Astrocyte (in vitro differentiated cells and primary cell): ENCODE data around the gene DYSF.

Experiments
- CTCF ChIP-seq: IDR thresholded peaks from 2 replicates; pipeline ENCODE4 v1.5.1; 2011; ENCODE audit warnings: low read depth, mild to moderate bottlenecking, inconsistent platforms, low read length, moderate library complexity; ENCODE audit not compliant: insufficient read depth
- EZH2 ChIP-seq: IDR thresholded peaks from 2 replicates; pipeline ENCODE4 v1.6.1; 2012; ENCODE audit warnings: mild to moderate bottlenecking, low read length, inconsistent platforms; ENCODE audit not compliant: insufficient read depth

GRCh38 chr2:71600555-71600954 lies 147.2 kb downstream of the DYSF start:
- TF ChIP-seq EZH2 (no peak), CTCF (no peak)
